NCI-H2227 treated with DMSO at 0.1 percent for 48 hours (cell line): ENCODE results near the gene LRMDA.

ENCODE experiments used
- DNase-seq: peaks from one replicate; lab custom pipeline; 2025; lab: John Stamatoyannopoulos, UW

Gene LRMDA

GRCh38 chr10:76270464-76270863, 839.0 kb downstream of the LRMDA start:
- peak; percentile 15 for DNase-seq

GRCh38 chr10:76274933-76275332, 843.5 kb downstream of the LRMDA start:
- no peak for DNase-seq

- DNase-seq, result no peak
Measured at GRCh38 chr10:76278811-76279460, 847.5 kb downstream of the LRMDA start.

- peak; percentile 14 for DNase-seq
Measured at GRCh38 chr10:76281659-76282058, 850.2 kb downstream of the LRMDA start.

- DNase-seq, result peak; percentile 84
Measured at GRCh38 chr10:76282061-76283025, 850.9 kb downstream of the LRMDA start.

GRCh38 chr10:76284351-76284750, 852.9 kb downstream of the LRMDA start:
- DNase-seq, result no peak

- no peak for DNase-seq
Measured at GRCh38 chr10:76285012-76285411, 853.6 kb downstream of the LRMDA start.

- no peak for DNase-seq
Measured at GRCh38 chr10:76285515-76285914, 854.1 kb downstream of the LRMDA start.

GRCh38 chr10:76286536-76286935, 855.1 kb downstream of the LRMDA start:
- no peak for DNase-seq

GRCh38 chr10:76287856-76288255, 856.4 kb downstream of the LRMDA start:
- no peak for DNase-seq

- DNase-seq, result no peak
Measured at GRCh38 chr10:76291175-76291574, 859.8 kb downstream of the LRMDA start.

- DNase-seq, result no peak
Measured at GRCh38 chr10:76291885-76292284, 860.5 kb downstream of the LRMDA start.

GRCh38 chr10:76296957-76297356, 865.5 kb downstream of the LRMDA start:
- no peak for DNase-seq

- no peak for DNase-seq
Measured at GRCh38 chr10:76297358-76297757, 865.9 kb downstream of the LRMDA start.

GRCh38 chr10:76297780-76298281, 866.4 kb downstream of the LRMDA start:
- DNase-seq, result peak; percentile 47

- DNase-seq, result no peak
Measured at GRCh38 chr10:76298329-76298728, 866.9 kb downstream of the LRMDA start.

GRCh38 chr10:76299501-76299900, 868.1 kb downstream of the LRMDA start:
- no peak for DNase-seq

- no peak for DNase-seq
Measured at GRCh38 chr10:76301211-76301610, 869.8 kb downstream of the LRMDA start.

- DNase-seq, result no peak
Measured at GRCh38 chr10:76301950-76302349, 870.5 kb downstream of the LRMDA start.

GRCh38 chr10:76302481-76302880, 871.1 kb downstream of the LRMDA start:
- no peak for DNase-seq

GRCh38 chr10:76302961-76303630, 871.7 kb downstream of the LRMDA start:
- no peak for DNase-seq

GRCh38 chr10:76303682-76304316, 872.4 kb downstream of the LRMDA start:
- peak; percentile 53 for DNase-seq
